Measurements from ENCODE around the gene PRDM16. TPM values are rescaled to one million over a fixed set of nuclear protein-coding genes. Genes with fewer than 3 reads are reported as not detected.

The PRDM16 gene
- total and polyA plus RNA-seq, 4 donors = 0.05 to 0.67 (median 0.19) TPM

DNA sequence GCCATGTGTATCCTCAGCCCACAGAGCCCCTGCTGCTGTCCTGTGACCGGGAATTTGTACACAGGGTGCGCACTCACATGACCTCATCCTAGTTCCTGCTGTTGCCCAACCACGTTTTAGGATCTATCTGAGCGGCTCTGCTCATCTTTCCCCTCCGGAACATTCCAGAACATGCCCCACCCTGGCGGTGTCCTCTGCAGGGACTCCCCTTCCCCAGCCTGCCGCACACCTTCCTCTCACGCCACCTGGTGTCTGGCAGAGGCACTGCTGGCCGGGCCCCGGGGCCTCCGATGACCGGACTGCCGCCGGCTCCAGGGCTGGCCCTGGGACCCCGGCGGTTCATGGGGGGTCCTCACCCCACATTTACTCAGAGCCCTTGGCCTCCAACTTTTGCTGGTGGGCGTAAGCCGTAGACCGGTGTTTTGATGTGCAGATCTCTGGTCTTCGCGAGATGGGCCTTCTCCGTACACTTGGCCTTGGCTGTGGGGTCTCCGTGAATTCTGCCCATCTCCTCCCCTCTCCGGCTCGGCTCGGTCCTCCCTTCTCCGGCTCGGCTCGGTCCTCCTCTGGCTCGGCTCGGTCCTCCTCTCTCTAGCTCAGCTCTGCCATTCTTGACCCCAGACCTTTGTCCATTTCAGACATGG, 414.9 kb downstream of the PRDM16 start:
- TF ChIP-seq YY1 (IDR thresholded peaks at IDR 0.05) (no peak), FOXA1 (IDR thresholded peaks at IDR 0.05) (no peak), RAD21 (IDR thresholded peaks at IDR 0.05) (peak; percentile 75 to 85), JUND (IDR thresholded peaks at IDR 0.05) (no peak), TAF1 (conservative IDR thresholded peaks at IDR 0.05) (no peak), SP1 (IDR thresholded peaks at IDR 0.05) (no peak), NR2F2 (IDR thresholded peaks at IDR 0.05) (no peak)
- TF ChIP-seq, protein P1, sequence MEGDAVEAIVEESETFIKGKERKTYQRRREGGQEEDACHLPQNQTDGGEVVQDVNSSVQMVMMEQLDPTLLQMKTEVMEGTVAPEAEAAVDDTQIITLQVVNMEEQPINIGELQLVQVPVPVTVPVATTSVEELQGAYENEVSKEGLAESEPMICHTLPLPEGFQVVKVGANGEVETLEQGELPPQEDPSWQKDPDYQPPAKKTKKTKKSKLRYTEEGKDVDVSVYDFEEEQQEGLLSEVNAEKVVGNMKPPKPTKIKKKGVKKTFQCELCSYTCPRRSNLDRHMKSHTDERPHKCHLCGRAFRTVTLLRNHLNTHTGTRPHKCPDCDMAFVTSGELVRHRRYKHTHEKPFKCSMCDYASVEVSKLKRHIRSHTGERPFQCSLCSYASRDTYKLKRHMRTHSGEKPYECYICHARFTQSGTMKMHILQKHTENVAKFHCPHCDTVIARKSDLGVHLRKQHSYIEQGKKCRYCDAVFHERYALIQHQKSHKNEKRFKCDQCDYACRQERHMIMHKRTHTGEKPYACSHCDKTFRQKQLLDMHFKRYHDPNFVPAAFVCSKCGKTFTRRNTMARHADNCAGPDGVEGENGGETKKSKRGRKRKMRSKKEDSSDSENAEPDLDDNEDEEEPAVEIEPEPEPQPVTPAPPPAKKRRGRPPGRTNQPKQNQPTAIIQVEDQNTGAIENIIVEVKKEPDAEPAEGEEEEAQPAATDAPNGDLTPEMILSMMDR (IDR thresholded peaks at IDR 0.05; ENCODE audit: low read depth, low read length, missing input control) = peak; percentile 84
- TF ChIP-seq, protein P2, sequence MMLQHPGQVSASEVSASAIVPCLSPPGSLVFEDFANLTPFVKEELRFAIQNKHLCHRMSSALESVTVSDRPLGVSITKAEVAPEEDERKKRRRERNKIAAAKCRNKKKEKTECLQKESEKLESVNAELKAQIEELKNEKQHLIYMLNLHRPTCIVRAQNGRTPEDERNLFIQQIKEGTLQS (IDR thresholded peaks at IDR 0.05) = no peak
- TF ChIP-seq, protein P3, sequence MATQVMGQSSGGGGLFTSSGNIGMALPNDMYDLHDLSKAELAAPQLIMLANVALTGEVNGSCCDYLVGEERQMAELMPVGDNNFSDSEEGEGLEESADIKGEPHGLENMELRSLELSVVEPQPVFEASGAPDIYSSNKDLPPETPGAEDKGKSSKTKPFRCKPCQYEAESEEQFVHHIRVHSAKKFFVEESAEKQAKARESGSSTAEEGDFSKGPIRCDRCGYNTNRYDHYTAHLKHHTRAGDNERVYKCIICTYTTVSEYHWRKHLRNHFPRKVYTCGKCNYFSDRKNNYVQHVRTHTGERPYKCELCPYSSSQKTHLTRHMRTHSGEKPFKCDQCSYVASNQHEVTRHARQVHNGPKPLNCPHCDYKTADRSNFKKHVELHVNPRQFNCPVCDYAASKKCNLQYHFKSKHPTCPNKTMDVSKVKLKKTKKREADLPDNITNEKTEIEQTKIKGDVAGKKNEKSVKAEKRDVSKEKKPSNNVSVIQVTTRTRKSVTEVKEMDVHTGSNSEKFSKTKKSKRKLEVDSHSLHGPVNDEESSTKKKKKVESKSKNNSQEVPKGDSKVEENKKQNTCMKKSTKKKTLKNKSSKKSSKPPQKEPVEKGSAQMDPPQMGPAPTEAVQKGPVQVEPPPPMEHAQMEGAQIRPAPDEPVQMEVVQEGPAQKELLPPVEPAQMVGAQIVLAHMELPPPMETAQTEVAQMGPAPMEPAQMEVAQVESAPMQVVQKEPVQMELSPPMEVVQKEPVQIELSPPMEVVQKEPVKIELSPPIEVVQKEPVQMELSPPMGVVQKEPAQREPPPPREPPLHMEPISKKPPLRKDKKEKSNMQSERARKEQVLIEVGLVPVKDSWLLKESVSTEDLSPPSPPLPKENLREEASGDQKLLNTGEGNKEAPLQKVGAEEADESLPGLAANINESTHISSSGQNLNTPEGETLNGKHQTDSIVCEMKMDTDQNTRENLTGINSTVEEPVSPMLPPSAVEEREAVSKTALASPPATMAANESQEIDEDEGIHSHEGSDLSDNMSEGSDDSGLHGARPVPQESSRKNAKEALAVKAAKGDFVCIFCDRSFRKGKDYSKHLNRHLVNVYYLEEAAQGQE (IDR thresholded peaks at IDR 0.05) = no peak
- TF ChIP-seq, protein P4, sequence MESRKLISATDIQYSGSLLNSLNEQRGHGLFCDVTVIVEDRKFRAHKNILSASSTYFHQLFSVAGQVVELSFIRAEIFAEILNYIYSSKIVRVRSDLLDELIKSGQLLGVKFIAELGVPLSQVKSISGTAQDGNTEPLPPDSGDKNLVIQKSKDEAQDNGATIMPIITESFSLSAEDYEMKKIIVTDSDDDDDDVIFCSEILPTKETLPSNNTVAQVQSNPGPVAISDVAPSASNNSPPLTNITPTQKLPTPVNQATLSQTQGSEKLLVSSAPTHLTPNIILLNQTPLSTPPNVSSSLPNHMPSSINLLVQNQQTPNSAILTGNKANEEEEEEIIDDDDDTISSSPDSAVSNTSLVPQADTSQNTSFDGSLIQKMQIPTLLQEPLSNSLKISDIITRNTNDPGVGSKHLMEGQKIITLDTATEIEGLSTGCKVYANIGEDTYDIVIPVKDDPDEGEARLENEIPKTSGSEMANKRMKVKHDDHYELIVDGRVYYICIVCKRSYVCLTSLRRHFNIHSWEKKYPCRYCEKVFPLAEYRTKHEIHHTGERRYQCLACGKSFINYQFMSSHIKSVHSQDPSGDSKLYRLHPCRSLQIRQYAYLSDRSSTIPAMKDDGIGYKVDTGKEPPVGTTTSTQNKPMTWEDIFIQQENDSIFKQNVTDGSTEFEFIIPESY (IDR thresholded peaks at IDR 0.05) = no peak
- peak; percentile 67 for DNase-seq (ENCODE audit: low spot score)
- H3K9me3 ChIP-seq (ENCODE audit: control insufficient read depth in 4 of 4, low read length in 3 of 4) = no peaks in the 10 kb centered on the region
- no peaks in the 10 kb centered on the region for H3K27me3 ChIP-seq (ENCODE audit: control insufficient read depth in 4 of 4, insufficient read depth in 4 of 4, low read length in 3 of 4)
- H3K9ac ChIP-seq (ENCODE audit: low read depth in 1 of 2, low read length in 2 of 2) = no peak overlapping the region
- H3K36me3 ChIP-seq (ENCODE audit: control insufficient read depth in 4 of 4, insufficient read depth in 3 of 4, low read depth in 1 of 4, low read length in 3 of 4) = no peaks in the 10 kb centered on the region
- H3K4me1 ChIP-seq (ENCODE audit: control insufficient read depth in 4 of 4, insufficient read depth in 4 of 4, low read length in 3 of 4) = peaks cover 0 to 9% (median 6%) of the 10 kb centered on the region in 4 donors
- no peak overlapping the region for H3K27ac ChIP-seq (ENCODE audit: low read depth in 1 of 2, low read length in 2 of 2)
- 28% methylated on average over 31 of the region's 31 CpGs for WGBS
- no peak overlapping the region for H3K4me3 ChIP-seq (ENCODE audit: low read depth in 1 of 3, low read length in 3 of 3)

DNA sequence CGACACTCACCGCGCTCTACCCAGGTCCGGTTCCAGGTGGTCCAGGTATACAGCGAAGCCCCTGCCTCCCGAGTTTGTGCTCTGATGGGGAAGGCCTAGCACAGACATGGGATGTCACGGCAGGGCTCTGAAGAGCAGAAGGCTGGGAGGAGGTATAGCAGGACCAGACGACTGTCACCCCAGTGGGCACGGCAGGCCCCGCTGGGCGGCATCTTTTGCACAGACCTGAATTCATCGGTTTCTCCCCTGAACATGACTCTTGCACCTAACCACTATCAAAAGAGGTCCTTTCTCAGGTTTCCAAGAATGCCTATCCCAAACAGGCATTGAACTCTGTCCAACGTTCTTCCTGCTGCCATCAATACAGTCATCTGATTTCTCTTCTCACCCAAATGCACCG, 416.0 kb downstream of the PRDM16 start:
- Histone ChIP-seq H3K36me3 (ENCODE audit: control insufficient read depth in 4 of 4, insufficient read depth in 3 of 4, low read depth in 1 of 4, low read length in 3 of 4) (no peaks in the 10 kb centered on the region), H3K9me3 (ENCODE audit: control insufficient read depth in 4 of 4, low read length in 3 of 4) (no peaks in the 10 kb centered on the region), H3K4me1 (ENCODE audit: control insufficient read depth in 4 of 4, insufficient read depth in 4 of 4, low read length in 3 of 4) (peaks cover 0 to 8% (median 4%) of the 10 kb centered on the region in 4 donors), H3K9ac (ENCODE audit: low read depth in 1 of 2, low read length in 2 of 2) (no peak overlapping the region), H3K4me3 (ENCODE audit: low read depth in 1 of 3, low read length in 3 of 3) (no peak overlapping the region), H3K27ac (ENCODE audit: low read depth in 1 of 2, low read length in 2 of 2) (no peak overlapping the region), H3K27me3 (ENCODE audit: control insufficient read depth in 4 of 4, insufficient read depth in 4 of 4, low read length in 3 of 4) (no peaks in the 10 kb centered on the region)
- TF ChIP-seq NR2F2 (IDR thresholded peaks at IDR 0.05) (no peak), TAF1 (conservative IDR thresholded peaks at IDR 0.05) (no peak)
- 91% methylated on average over 14 of the region's 14 CpGs for WGBS
- DNase-seq (ENCODE audit: low spot score) = no peak

Other genes starting within 250 kb of the PRDM16 start
- not detected for gene ACTRT2, start 47.7 kb upstream of the PRDM16 start, total RNA-seq
- gene ACTRT2, start 47.7 kb upstream of the PRDM16 start, polyA plus RNA-seq = not detected